Measurements from ENCODE around the gene KCTD20. TPM values are rescaled to one million over a fixed set of nuclear protein-coding genes. Genes with fewer than 3 reads are reported as not detected.
"Not testable (repeated sequence)": the region's sequence is repeated elsewhere in the genome, so short reads cannot be mapped to it uniquely, and the experiment has no call there.

The KCTD20 gene
- 23.1 TPM for total RNA-seq

DNA sequence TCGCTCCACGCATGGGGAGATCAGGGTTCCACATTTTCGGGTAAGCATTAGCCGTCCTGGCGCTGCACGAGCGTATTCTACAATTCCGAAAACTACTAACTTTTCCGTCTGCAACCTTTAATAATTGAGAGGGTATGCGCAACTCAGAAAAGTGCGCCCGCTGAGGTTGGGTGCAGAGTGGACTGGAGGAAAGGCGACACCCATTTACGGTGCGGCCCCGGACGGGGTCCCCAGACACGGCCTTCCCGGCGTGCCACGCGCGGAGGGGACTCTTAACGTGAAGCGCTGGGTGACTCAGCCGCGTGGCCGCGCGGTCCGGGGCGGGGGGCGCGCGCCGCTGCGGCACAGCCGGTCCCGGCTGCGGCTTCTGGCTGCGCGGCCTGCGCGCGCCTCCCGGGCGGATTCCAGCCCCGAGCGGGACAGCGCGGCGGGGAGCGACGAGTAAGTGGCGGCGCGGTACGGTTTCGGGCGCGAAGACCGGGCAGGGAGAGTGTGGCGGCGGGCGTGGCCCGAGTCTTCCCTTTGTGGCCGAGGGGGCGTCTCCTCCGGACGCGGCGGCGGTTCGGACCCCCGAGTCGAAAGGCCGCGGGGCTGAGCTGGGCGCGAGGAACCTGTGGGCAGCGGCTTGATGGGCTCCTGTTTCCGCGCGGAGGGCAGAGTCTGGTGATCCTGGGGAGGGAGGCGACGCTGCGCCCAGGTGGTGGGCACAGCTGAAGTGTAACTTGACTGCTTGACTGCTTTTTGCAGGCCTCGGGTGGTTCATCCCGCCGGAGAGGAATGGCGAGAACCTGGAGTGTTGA, at the start of gene KCTD20, which contains the start of gene PXT1:
Gene KCTD20, plus strand, starts transcription at position 330 of the 800 bp plus-strand sequence. CDS start 27,098 bp downstream, outside the sequence.
Gene PXT1, minus strand, starts transcription at position 184 of the 800 bp plus-strand sequence. CDS start 16,772 bp downstream, outside the sequence.
- peak; percentile 90 for ATAC-seq

DNA sequence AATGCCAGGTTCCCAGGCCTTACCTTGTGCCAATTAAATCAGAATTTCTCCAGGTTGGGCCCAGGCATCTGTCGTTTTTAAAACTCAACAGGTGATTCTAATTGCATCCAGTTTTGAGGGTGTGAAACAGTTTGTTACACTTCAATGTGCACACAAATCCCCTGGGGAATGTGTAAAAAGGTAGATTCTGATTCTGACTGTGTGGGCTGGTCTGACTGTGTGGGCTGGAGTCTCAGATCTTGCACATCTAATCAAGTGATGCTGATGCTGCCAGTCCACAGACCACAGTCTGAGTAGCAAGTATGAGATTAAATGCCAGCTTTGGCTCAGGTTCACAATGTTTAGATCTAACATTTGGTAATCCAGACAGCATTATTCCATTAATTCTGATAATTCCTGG, 42.8 kb upstream of the KCTD20 start:
- no peak for ATAC-seq

- no peak for ATAC-seq
Measured at GRCh38 chr6:36402481-36402880, 40.3 kb upstream of the KCTD20 start.

- ATAC-seq, result no peak
Measured at GRCh38 chr6:36404164-36404563, 38.6 kb upstream of the KCTD20 start.

DNA sequence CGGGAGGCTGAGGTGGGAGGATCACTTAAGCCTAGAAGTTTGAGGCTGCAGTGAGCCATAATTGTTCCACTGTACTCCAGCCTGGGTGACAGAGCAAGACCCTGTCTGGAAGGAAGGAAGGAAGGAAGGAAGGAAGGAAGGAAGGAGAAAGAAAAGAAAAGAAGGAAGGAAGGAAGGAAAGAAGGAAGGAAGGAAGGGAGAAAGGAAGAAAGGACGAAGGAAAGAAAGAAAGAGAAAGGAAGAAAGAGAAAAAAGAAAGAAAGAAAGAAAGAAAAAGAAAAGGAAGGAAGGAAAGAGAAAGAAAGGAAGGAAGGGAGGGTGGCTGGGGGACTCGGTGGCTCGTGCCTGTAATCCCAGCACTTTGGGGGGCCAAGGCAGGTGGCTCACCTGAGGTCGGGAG, 33.1 kb upstream of the KCTD20 start:
- ATAC-seq, result not testable (repeated sequence)

- ATAC-seq, result no peak
Measured at GRCh38 chr6:36413489-36414480, 29.0 kb upstream of the KCTD20 start.

- ATAC-seq, result no peak
Measured at GRCh38 chr6:36414481-36414880, 28.3 kb upstream of the KCTD20 start.

DNA sequence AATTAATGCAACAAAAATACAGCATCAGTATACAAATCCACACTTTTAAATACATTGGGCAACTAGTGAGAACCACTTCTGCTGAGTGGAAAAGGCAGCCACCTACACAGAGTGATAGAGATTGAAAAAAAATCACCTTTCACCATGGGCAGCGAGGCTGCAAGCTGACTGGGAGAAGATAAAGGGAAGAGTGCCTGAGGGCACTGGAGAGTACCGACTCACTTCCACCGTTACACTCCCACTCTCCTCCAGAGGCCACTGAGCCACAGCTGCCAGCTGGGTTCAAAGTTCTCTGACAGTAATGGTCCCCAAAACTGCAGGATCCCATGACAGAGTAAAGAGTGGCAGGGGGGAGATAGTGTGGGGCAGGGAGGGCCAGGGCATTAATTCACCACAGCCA, 24.2 kb upstream of the KCTD20 start:
- no peak for ATAC-seq

GRCh38 chr6:36419310-36419709, 23.5 kb upstream of the KCTD20 start:
- peak; percentile 35 for ATAC-seq

- ATAC-seq, result no peak
Measured at GRCh38 chr6:36422714-36423100, 20.1 kb upstream of the KCTD20 start.

DNA sequence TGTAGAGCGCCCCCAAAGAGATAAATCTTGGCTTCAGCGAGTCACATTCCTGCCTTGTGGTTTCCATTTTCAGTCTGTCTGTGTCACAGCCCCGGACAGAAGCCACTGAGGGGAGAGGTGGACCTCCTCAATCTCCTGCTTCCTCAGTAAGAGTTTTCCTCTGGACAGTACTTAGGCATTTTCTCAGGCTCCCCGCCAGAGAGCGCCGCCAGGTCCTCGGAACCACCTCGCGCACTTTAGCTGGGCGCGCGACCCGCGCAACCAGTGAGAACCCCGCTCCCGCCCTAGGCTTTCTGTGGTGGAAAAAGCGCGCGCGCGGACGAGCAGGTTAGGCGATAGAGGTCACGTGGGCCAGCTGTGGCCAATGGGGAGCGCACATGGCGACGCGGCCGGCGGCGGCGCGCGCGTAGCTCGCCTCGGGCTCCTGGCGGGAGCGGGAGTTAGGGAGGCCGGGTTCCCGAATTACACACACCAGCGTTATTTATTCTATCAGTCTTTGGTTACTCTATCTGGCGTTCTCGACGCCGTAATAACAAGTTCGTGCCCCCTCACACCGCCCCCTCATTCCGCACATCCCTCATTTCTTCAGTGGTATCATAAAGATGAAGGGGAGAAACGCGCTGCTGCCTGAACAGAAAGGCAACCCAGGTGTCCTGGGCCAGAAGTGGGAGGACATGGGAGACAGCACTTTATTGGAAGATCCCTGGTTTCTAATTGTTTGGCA, 19.5 kb upstream of the KCTD20 start:
- ATAC-seq, result peak; percentile 99

DNA sequence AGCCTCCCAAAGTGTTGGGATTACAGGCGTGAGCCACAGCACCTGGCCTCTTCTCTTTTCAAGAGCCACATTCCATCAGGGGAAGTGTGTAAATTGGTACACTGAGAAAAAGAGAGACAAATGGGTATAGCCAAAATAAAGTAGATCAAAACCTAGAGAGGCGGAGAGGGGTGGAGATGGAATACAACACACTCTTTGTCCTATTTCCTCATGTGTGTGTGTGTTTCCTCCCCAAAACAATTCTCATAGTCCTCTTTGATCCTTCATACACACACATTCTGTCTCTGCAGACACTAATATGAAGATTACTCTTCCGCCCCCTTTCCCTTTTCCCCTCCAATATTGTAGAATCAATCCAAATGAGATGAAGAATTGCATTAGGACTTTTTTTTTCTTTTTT, 16.2 kb upstream of the KCTD20 start:
- no peak for ATAC-seq

GRCh38 chr6:36428911-36429310, 13.9 kb upstream of the KCTD20 start:
- no peak for ATAC-seq

DNA sequence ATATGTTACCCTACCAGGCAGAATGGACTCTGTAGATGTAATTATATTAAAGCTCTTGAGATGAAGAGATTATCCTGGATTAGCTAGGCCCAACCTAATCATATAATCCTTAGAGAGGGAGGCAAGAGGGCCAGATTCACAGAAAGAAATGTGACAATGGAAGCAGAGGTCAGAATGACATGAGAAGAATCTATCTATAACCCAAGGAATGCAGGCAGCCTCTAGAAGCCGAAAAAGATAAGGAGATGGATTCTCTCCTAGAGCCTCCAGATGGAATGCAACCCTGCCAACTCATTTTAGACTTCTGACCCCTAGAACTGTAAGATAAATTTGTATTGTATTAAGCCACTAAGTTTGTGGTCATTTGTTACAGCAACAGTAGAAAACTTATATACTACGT, 12.4 kb upstream of the KCTD20 start:
- no peak for ATAC-seq

GRCh38 chr6:36431197-36431596, 11.6 kb upstream of the KCTD20 start:
- no peak for ATAC-seq

GRCh38 chr6:36432151-36432671, 10.6 kb upstream of the KCTD20 start:
- ATAC-seq, result no peak

DNA sequence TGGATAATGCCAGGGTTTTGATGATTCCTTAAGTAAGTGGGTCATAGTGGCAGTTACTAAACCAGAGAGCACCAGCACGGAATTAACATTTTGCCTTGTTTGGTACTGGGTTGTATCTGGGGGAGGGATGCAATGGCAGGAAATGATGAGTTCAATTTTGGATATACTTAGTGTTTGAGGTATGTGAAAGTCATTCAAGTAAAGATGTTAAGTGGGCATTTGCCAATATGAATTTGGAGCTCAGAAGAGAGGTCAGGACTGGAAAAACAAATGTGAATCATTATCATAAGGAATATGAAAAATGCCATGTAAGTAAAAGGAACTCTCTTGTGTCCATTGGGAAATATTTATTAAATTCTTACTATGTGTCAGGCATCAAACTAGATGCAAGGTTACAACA, 6.3 kb upstream of the KCTD20 start:
- no peak for ATAC-seq

GRCh38 chr6:36441307-36441894, 1.4 kb upstream of the KCTD20 start:
- peak; percentile 94 for ATAC-seq

DNA sequence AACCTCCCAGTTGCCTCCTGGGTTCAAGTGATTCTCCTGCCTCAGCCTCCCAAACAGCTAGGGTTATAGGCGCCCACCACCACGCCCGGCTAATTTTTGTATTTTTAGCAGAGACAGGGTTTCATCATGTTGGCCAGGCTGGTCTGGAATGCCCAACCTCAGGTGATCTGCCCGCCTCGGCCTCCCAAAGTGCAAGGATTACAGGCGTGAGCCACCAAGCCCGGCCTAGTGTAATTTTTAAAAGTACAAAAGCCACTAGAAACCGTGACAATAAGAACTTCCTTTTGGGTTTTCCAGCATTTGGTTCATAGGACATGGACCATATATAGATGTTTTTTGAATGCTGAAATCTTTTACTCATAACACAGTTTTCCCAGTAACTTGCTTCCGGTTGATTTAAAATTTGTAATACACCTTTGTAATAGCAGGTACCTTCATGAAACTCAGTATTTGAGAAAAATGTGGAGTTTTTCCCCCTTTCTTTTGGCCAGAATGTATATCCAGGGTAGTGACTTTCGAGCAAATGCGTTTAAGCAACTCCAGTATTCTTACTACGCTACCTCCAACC, 613 bp upstream of the KCTD20 start:
- ATAC-seq, result no peak

GRCh38 chr6:36443471-36444428, 950 bp downstream of the KCTD20 start:
- ATAC-seq, result no peak
